Measurements from ENCODE around the gene PHACTR3. TPM values are rescaled to one million over a fixed set of nuclear protein-coding genes. Genes with fewer than 3 reads are reported as not detected.
"Not testable (repeated sequence)": the region's sequence is repeated elsewhere in the genome, so short reads cannot be mapped to it uniquely, and the experiment has no call there.

PHACTR3 gene
- total RNA-seq = 10 to 100 TPM in 2 of 4 donors, 1 to 10 TPM in 2; 2.4 to 12.8 (median 9.7) TPM

DNA sequence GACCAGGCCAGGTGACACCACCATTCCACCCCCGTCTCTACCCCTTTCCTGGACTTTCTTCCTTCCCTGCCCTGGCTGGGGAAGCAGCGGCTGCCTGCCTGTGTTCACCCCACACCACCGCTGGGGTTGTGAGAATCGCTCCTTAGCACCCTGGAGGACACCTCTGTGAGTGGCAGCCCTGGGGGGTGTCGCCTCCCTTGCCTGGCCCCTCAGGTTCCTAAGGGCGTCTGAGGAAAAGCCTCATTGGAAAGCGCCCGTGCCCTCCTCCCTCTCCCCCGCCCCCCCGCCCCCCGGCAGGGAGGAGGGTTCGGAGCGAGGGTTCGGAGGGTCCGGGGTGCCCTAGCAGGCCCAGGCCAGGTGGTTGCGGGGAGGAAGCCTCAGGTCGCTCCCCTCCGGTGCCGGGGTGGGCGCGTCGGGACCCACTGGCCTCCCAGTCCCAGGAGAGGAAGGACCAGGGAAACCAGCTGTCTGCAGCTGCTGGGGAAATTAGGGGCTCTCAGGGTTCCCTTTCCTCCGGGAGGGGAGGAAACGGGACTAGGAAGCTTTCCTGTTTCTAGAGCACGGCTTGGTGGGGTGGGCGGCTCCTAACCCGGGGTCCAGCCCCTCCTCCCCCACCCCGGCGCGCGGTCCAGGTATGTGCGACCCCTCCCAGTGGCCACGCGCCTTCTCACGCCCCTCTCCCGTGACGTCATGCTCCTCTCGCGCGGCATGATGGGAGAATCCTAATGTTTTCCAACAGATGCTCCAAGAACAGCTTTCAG is at the start of gene PHACTR3:
Gene PHACTR3 (plus strand): TSS at position 760 of the 761 bp plus-strand sequence. CDS start 475 bp downstream, outside the sequence.
- H3K4me1 ChIP-seq = peaks cover 11% of the 10 kb centered on the region
- H3K4me3 ChIP-seq = peak within 1 kb of the TSS; percentile 26
- no peaks in the 10 kb centered on the region for H3K36me3 ChIP-seq
- peaks cover 95% of the 10 kb centered on the region for H3K27me3 ChIP-seq
- 11% methylated on average over 24 of the region's 40 CpGs for WGBS
- no peak within 1 kb of the TSS for H3K27ac ChIP-seq
- no peak for DNase-seq (ENCODE audit: low spot score in 2 of 2)
- TF ChIP-seq POLR2A (IDR thresholded peaks at IDR 0.05) (no peak), EP300 (IDR thresholded peaks at IDR 0.05) (no peak), POLR2AphosphoS5 (IDR thresholded peaks at IDR 0.05) (no peak)
- TF ChIP-seq, protein P1, sequence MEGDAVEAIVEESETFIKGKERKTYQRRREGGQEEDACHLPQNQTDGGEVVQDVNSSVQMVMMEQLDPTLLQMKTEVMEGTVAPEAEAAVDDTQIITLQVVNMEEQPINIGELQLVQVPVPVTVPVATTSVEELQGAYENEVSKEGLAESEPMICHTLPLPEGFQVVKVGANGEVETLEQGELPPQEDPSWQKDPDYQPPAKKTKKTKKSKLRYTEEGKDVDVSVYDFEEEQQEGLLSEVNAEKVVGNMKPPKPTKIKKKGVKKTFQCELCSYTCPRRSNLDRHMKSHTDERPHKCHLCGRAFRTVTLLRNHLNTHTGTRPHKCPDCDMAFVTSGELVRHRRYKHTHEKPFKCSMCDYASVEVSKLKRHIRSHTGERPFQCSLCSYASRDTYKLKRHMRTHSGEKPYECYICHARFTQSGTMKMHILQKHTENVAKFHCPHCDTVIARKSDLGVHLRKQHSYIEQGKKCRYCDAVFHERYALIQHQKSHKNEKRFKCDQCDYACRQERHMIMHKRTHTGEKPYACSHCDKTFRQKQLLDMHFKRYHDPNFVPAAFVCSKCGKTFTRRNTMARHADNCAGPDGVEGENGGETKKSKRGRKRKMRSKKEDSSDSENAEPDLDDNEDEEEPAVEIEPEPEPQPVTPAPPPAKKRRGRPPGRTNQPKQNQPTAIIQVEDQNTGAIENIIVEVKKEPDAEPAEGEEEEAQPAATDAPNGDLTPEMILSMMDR (IDR thresholded peaks at IDR 0.05) = no peak
- no peaks in the 10 kb centered on the region for H3K9me3 ChIP-seq

GRCh38 chr20:59557733-59558529 is 46.4 kb upstream of the PHACTR3 start:
- not testable (repeated sequence) for DNase-seq (ENCODE audit: low spot score in 2 of 2)
- WGBS = 88% methylated on average over 26 of the region's 26 CpGs

DNA sequence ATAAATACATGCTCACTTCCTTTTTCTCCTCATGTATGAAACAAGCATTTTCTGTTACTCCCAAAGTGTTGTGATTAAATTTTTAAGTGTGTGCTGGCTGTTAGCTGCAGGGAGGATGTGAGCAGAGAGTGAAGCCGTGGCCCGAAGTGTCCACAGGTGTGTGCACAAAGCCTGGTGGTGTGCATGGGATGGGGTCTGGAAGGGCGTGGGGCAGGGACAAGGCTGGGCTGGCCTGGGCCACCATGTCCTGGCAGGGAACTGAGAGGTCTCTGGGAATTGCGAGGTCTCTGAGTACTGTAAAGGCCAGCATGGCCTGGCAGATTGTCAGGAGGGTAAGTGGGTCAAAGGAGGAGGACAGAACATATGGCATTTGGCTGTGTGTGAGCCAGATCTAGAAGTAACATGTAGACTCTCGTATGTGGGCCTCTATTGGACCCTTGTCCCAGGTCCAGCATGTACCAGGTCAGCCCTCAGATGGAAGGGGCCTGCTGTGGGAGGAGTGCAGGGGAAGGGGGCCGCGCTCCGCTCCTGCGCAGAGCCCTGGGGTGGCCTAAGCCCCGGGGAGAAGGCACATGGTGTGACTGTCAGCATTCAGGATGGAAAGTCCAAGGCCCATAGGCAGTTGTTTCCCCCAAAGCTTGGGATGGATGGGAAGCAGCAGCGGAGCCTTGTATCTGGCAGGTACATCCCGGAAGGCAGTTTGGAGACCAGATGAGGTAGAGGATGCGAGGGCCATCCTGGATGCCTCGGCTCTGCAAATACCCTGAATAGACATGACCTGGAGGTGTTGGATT is 45.1 kb upstream of the PHACTR3 start:
- DNase-seq (ENCODE audit: low spot score in 2 of 2) = no peak
- Histone ChIP-seq H3K4me1 (peaks cover 6% of the 10 kb centered on the region), H3K4me3 (no peak overlapping the region), H3K27me3 (peaks cover 22% of the 10 kb centered on the region), H3K36me3 (no peaks in the 10 kb centered on the region), H3K27ac (no peak overlapping the region), H3K9me3 (no peaks in the 10 kb centered on the region)
- 89% methylated on average over 14 of the region's 14 CpGs for WGBS
- no peak for TF ChIP-seq POLR2A (IDR thresholded peaks at IDR 0.05)
- no peak for TF ChIP-seq EP300 (IDR thresholded peaks at IDR 0.05)
- TF ChIP-seq POLR2AphosphoS5 (IDR thresholded peaks at IDR 0.05) = no peak

More at GRCh38 chr20:59557733-59558529, 46.4 kb upstream of the PHACTR3 start:
- not testable (repeated sequence) for H3K36me3 ChIP-seq, H3K9me3 ChIP-seq, H3K27ac ChIP-seq, H3K4me3 ChIP-seq, H3K4me1 ChIP-seq
- peaks cover 20% of the 10 kb centered on the region for H3K27me3 ChIP-seq

DNA sequence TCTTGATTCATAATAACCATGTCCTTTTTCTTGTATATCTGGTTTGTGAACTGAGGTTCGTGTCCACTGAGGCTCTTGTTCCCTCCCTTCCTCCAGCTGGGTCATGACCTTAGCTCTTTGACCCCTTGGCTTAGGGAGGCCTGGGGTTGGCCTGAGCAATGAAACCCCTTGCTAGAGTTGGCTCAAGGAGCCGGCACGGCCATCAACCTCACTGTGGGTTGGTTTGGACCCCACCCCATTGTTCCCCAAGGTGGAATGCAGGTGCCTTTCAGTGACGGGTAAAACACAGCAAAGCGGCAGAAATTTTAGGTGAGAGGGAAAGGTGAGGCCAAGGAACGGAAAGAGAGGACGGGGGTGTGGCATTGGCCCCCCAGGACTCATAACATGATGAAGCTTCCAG is 44.5 kb upstream of the PHACTR3 start:
- DNase-seq (ENCODE audit: low spot score in 2 of 2) = no peak
- Histone ChIP-seq H3K4me1 (peaks cover 6% of the 10 kb centered on the region), H3K9me3 (no peaks in the 10 kb centered on the region), H3K4me3 (no peak overlapping the region), H3K27ac (no peak overlapping the region), H3K36me3 (no peaks in the 10 kb centered on the region), H3K27me3 (peaks cover 24% of the 10 kb centered on the region)
- 91% methylated on average over 7 of the region's 7 CpGs for WGBS
- TF ChIP-seq, protein P1 (IDR thresholded peaks at IDR 0.05) = no peak
- TF ChIP-seq POLR2AphosphoS5 (IDR thresholded peaks at IDR 0.05) (no peak), EP300 (IDR thresholded peaks at IDR 0.05) (no peak), POLR2A (IDR thresholded peaks at IDR 0.05) (no peak)

- no peaks in the 10 kb centered on the region for H3K36me3 ChIP-seq
- 27% methylated on average over 6 of the region's 7 CpGs for WGBS
- H3K27me3 ChIP-seq = peaks cover 26% of the 10 kb centered on the region
- DNase-seq (ENCODE audit: low spot score in 2 of 2) = no peak
- no peaks in the 10 kb centered on the region for H3K9me3 ChIP-seq
- H3K27ac ChIP-seq = no peak overlapping the region
- TF ChIP-seq POLR2AphosphoS5 (IDR thresholded peaks at IDR 0.05) (no peak), EP300 (IDR thresholded peaks at IDR 0.05) (no peak), POLR2A (IDR thresholded peaks at IDR 0.05) (no peak)
- TF ChIP-seq, protein P1 (IDR thresholded peaks at IDR 0.05) = peak; percentile 25 to 62
- H3K4me1 ChIP-seq = peaks cover 6% of the 10 kb centered on the region
- no peak overlapping the region for H3K4me3 ChIP-seq
Observed at GRCh38 chr20:59560588-59561227, 43.6 kb upstream of the PHACTR3 start.

All from suprapubic skin (tissue), 4 donors.